Type B pancreatic cell (in vitro differentiated cells): ENCODE results near the gene ZNF570. TPM values are rescaled to one million over a fixed set of nuclear protein-coding genes. Genes with fewer than 3 reads are reported as not detected.

ENCODE experiments used
- DNase-seq: peaks from one replicate; pipeline ENCODE4 v3.0.0; 2021; ENCODE audit warnings: mixed read lengths; ENCODE audit not compliant: unreplicated experiment; ENCODE audit errors: extremely low spot score
- H3K27ac Mint-ChIP-seq: 2 replicates; pipeline ENCODE4 v1.8.0; 2021; ENCODE audit warnings: mild to moderate bottlenecking, mixed read lengths
- H3K27me3 Mint-ChIP-seq: 2 replicates; pipeline ENCODE4 v1.8.0; 2021; ENCODE audit warnings: mixed read lengths
- H3K36me3 Mint-ChIP-seq: 2 replicates; pipeline ENCODE4 v1.8.0; 2021; ENCODE audit warnings: mixed read lengths
- H3K4me1 Mint-ChIP-seq: one replicate; pipeline ENCODE4 v1.8.0; 2021; ENCODE audit warnings: mixed read lengths; ENCODE audit not compliant: unreplicated experiment
- H3K4me3 Mint-ChIP-seq: 2 replicates; pipeline ENCODE4 v1.8.0; 2021; ENCODE audit warnings: mild to moderate bottlenecking, mixed read lengths
- H3K9me3 Mint-ChIP-seq: 2 replicates; pipeline ENCODE4 v1.8.0; 2021; ENCODE audit warnings: mixed read lengths
- CTCF ChIP-seq: fragments of 200-600 bp; sonication (generic); conservative IDR thresholded peaks from 2 replicates; pipeline ENCODE4 v1.5.0; 2021; ENCODE audit warnings: antibody characterized with exemption, mild to moderate bottlenecking
- total RNA-seq: library from RNA; stranded (reverse); gene quantifications from 2 replicates; pipeline ENCODE4 v1.2.1, GENCODE V29; 2021; ENCODE audit warnings: low replicate concordance

ZNF570 gene
- total RNA-seq, 1 donor from 2014 or later: 9.2 TPM

DNA sequence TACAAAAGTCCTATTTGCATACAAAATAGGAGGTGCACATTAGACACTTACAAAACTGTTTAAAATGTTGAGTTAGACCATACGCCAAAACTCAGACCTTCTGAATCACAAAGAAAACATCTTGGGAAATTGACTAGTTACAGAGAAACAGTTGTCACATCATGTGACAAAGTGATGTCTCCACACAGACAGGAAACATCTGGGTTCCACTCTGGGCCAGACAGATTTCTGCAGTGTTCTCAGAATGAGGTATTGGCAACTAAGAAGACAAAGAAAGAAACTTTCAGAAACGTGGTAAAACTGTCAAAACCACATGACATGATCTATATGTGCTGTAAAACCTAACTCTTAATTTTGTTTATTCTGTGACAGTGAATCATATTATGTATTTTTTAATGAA lies 44.2 kb downstream of the ZNF570 start:
- no peak for DNase-seq
- no peak overlapping the region for H3K27ac Mint-ChIP-seq
- H3K9me3 Mint-ChIP-seq: no peaks in the 10 kb centered on the region
- H3K4me1 Mint-ChIP-seq: no peaks in the 10 kb centered on the region
- H3K4me3 Mint-ChIP-seq: no peak overlapping the region
- H3K36me3 Mint-ChIP-seq: peaks cover 53% of the 10 kb centered on the region
- no peak for TF ChIP-seq CTCF
- no peaks in the 10 kb centered on the region for H3K27me3 Mint-ChIP-seq

GRCh38 chr19:37519890-37520289 lies 50.7 kb downstream of the ZNF570 start:
- Mint-ChIP-seq H3K4me3 (no peak overlapping the region), H3K9me3 (no peaks in the 10 kb centered on the region), H3K27me3 (no peaks in the 10 kb centered on the region), H3K36me3 (peaks cover 51% of the 10 kb centered on the region), H3K4me1 (no peaks in the 10 kb centered on the region), H3K27ac (no peak overlapping the region)
- no peak for DNase-seq
- no peak for TF ChIP-seq CTCF

- Mint-ChIP-seq H3K27ac (no peak overlapping the region), H3K4me1 (no peaks in the 10 kb centered on the region), H3K4me3 (no peak overlapping the region), H3K9me3 (peaks cover 17% of the 10 kb centered on the region), H3K27me3 (no peaks in the 10 kb centered on the region), H3K36me3 (peaks cover 45% of the 10 kb centered on the region)
- no peak for DNase-seq
- no peak for TF ChIP-seq CTCF
Measured at GRCh38 chr19:37537391-37537947, 68.3 kb downstream of the ZNF570 start.

Other genes with a start within 250 kb of the ZNF570 start
- 6.5 and 8.7 TPM in 2 replicates for gene ZNF527, start 98.3 kb upstream of the ZNF570 start, total RNA-seq
- gene ZNF569, start 1.9 kb upstream of the ZNF570 start, total RNA-seq: 1.4 and 8.3 TPM in 2 replicates
- gene ZNF793, start 37.6 kb downstream of the ZNF570 start, total RNA-seq: 13.6 and 20.5 TPM in 2 replicates
- gene ZNF571, start 125.4 kb downstream of the ZNF570 start, total RNA-seq: 4.4 and 4.9 TPM in 2 replicates
- gene ZNF540, start 125.5 kb downstream of the ZNF570 start, total RNA-seq: 1.1 and 2.3 TPM in 2 replicates
- 14.5 and 28.1 TPM in 2 replicates for gene ZFP30, start 186.1 kb downstream of the ZNF570 start, total RNA-seq